OCI-LY1 (cell line): ENCODE results near the gene PFKFB1.

ENCODE experiments used
- CTCF ChIP-seq: fragments of 200-600 bp; sonication (generic), shearing (Covaris generic); IDR thresholded peaks from 2 replicates; pipeline ENCODE4 v1.5.1; 2017; ENCODE audit warnings: mild to moderate bottlenecking, antibody characterized with exemption, low read length, moderate library complexity, mixed read lengths
- EZH2 ChIP-seq: fragments of 200-600 bp; sonication (generic), shearing (Covaris generic); IDR thresholded peaks from 2 replicates; pipeline ENCODE4 v1.8.0; 2017; ENCODE audit warnings: borderline replicate concordance, mixed run types, mild to moderate bottlenecking, antibody characterized with exemption, low read length, moderate library complexity, mixed read lengths

- no peak for TF ChIP-seq CTCF
- no peak for TF ChIP-seq EZH2
Observed at GRCh38 chrX:55026840-55027239, 32.9 kb upstream of the PFKFB1 start.
